GM13976 (cell line): ENCODE results near the gene RNF34.
A peak's percentile ranks its signal among the peaks of the same experiment; 100 is the strongest.

ENCODE experiments used
- DNase-seq: peaks from one replicate; pipeline ENCODE4 v3.0.0; 2012; ENCODE audit warnings: low spot score
- CTCF ChIP-seq: IDR thresholded peaks from 2 replicates; pipeline ENCODE4 v1.5.1; 2012; ENCODE audit warnings: borderline replicate concordance, mild to moderate bottlenecking; ENCODE audit not compliant: insufficient read depth; ENCODE audit errors: extremely low read depth, missing control alignments, control extremely low read depth
- in situ Hi-C: fragments of 300-500 bp; cut with MboI; formaldehyde crosslinking; loops from one replicate; pipeline ENCODE4 v1.12.0; 2022; ENCODE audit warnings: low sequenced_read_pairs, mixed read lengths, inconsistent platforms; ENCODE audit not compliant: unreplicated experiment

The RNF34 gene

GRCh38 chr12:121452340-121452984 is 52.5 kb downstream of the RNF34 start:
- in situ Hi-C loops, result no loop called here
- no peak for DNase-seq
- no peak for TF ChIP-seq CTCF

- no peak for DNase-seq
- TF ChIP-seq CTCF, result no peak
- in situ Hi-C loops, result no loop called here
These were observed 53.1 kb downstream of the RNF34 start for GRCh38 chr12:121452985-121453360.

- in situ Hi-C loops, result no loop called here
- peak; percentile 12 for DNase-seq
- TF ChIP-seq CTCF, result no peak
These were observed 53.7 kb downstream of the RNF34 start for GRCh38 chr12:121453629-121454028.

GRCh38 chr12:121454921-121455320 is 55.0 kb downstream of the RNF34 start:
- in situ Hi-C loops, result no loop called here
- no peak for DNase-seq
- no peak for TF ChIP-seq CTCF

DNA sequence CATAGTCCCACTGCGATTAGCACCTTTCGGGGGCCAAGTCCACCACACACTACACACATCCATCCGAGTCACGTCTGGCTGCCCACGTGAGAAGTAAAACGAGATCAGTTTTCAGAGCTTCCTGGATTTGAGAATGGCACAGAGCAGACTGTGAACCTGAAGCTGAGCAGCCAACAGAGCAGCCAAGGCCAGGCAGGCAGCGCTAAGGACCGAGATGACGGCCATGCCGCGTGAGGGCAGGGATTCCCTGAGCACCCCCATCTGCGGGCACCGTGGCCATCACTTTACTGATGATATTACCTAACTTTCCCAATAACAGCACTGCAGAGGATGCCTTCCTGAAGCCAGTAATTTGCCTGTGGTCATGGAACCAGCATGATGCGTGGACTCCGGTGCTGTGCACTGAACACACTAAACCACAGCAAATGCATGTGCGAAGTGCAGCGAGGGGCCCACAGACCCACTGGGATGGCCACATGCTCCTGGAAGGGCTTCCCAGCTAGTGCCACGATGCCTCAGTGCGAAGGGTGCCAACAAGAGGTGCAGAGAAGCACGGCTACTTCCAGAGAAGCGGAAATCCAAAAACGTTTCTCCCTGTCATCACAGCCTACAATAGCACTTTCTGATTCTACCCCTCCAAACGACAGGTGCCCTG is 56.0 kb downstream of the RNF34 start:
- DNase-seq, result no peak
- in situ Hi-C loops, result no loop called here
- TF ChIP-seq CTCF, result no peak

- DNase-seq, result no peak
- in situ Hi-C loops, result no loop called here
- TF ChIP-seq CTCF, result no peak
These were observed 56.6 kb downstream of the RNF34 start for GRCh38 chr12:121456551-121456950.
